GM12892 (cell line): ENCODE data around the gene SLC30A7.

Experiments used
- DNase-seq: peaks from one replicate; pipeline ENCODE4 v3.0.0; 2011; ENCODE audit not compliant: insufficient read length
- FAIRE-seq: peaks from 2 replicates; lab custom pipeline; 2011; peaks lifted over from hg19 to GRCh38; lab: Jason Lieb, UNC
- POLR2A ChIP-seq: IDR thresholded peaks from 2 replicates; pipeline ENCODE4 v1.6.1; 2011; ENCODE audit warnings: low read depth, low read length, control low read depth
- POLR2AphosphoS5 ChIP-seq: IDR thresholded peaks from 2 replicates; pipeline ENCODE4 v1.6.1; 2011; ENCODE audit warnings: low read depth, low read length, control low read depth
- TAF1 ChIP-seq: IDR thresholded peaks from 2 replicates; pipeline ENCODE4 v1.6.1; 2011; ENCODE audit warnings: low read depth, mild to moderate bottlenecking, control low read depth, low read length, borderline replicate concordance

SLC30A7 gene

DNA sequence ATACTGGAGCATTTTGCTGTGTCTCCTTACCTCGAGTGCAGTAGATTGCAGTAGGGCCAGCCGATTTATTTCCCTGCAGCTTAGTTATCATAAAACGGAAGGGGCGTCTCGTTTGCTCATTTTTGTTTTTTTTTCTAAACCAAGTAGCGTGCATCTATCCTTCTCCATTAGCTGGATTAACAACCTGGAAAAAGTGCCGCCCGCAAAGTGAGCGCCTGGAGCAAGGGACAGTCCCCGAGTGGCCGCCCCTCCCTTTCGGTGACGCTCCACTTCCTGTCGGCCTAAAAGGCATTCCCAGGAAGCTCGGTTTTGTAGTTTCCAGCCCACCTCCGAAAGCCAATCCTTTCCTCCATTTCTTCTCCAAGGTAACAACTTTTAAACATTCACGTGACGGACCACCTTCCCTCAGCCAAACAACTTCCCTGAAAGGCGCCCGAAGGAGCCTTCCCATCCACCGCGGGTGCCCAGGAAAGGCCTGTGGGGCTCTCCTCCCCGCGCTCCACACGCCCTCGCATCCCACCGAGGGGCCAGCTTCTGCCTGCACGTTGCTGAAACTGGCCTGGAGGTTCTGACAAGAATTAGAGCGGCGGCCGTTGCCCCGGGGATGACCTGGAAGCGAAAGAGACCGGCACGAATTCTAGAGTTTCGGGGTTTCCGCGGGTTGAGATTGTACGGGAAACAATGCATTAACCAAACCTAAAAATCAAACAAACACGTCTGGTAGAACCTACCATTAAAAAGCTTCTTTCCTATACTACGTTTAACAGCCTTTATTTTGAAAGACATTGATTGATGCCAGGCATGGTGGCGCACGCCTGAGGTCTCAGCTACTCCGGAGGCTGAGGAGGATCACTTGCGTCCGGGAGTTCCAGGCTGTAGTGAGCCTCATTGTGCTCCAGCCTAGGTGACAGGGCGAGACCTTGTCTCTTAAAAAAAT is 1.0 kb upstream of the SLC30A7 start, which contains the start of gene EXTL2:
TSS of gene EXTL2 (minus strand) at position 240 of the 937 bp plus-strand sequence. CDS start 6,085 bp downstream, outside the sequence.
- DNase-seq (peak; percentile 40), FAIRE-seq (peak; percentile 57)
- TF ChIP-seq POLR2AphosphoS5 (peak; percentile 15; the same call in 1 of the 2 replicates), TAF1 (no peak), POLR2A (no peak; the same call in 1 of the 2 replicates)

DNA sequence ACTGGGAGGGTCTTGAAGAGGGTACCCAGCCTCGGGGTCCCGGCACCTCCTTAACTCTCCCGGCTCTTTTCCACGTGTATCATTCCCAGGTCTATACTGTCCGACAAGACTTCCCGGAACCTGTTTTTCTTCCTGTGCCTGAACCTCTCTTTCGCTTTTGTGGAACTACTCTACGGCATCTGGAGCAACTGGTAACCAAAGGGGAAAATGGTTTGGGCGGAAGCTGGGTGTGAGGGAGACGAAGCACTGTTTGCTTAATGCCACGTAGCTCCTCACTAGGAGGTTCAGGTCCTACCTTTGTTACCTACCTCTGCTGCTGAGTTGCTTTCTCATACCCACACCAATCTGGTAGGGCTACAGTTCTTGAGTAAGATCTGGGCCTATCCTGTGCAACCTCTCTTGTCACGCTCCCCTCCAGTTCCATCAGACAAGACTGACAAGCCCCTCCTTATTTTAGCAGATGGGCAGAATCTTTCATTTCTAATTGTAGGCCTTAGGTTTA is 642 bp downstream of the SLC30A7 start:
- DNase-seq (peak; percentile 14), FAIRE-seq (peak; percentile 85)
- TF ChIP-seq TAF1 (0 out of 2 replicates have a peak, but pooled peaks have one; percentile 49), POLR2AphosphoS5 (peak; percentile 94), POLR2A (peak; percentile 78)

DNA sequence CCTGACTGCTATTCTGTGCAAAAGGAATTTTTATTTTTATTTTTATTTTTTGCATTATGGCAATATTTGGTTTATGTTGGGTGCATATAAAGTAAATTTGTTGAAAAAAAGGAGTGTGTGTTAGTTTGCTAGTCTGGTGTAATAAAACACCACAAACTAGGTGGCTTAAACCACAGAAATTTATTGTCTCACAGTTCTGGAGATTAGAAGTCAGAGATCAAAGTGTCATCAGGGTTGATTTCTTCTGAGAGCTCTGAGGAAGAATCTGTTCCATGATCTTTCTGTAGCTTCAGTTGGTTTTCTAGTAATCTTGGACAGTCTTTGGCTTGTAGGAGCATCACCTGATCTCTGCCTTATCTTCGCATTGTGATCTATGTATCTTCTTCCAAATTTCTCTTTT is 6.5 kb downstream of the SLC30A7 start:
- DNase-seq (no peak), FAIRE-seq (no peak)
- no peak for TF ChIP-seq POLR2A
- TF ChIP-seq POLR2AphosphoS5, result no peak
- no peak for TF ChIP-seq TAF1

GRCh38 chr1:100903777-100904176 is 7.9 kb downstream of the SLC30A7 start:
- FAIRE-seq (no peak), DNase-seq (no peak)
- TF ChIP-seq POLR2AphosphoS5, result no peak
- TF ChIP-seq POLR2A, result no peak
- TF ChIP-seq TAF1, result no peak

DNA sequence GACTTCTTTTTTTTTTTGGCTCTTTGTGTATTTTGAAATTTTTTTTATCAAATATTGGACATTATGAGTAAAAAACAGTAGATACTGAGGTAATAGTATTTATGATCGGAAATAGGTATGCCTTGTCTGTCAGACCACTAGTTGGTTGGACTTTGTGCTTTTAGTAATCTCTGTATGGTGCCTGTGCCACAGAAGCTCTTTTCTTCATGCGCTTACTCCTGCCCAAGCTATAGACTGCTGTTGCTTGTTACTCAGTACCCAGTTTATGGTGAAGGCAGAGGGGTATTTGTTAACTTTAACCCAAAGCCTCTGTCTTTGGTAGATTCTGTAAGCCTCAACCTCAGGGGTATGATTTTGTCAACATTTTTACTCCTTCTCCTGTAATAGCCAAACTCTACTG is 8.6 kb downstream of the SLC30A7 start:
- DNase-seq, result no peak
- TF ChIP-seq POLR2A, result no peak
- no peak for TF ChIP-seq POLR2AphosphoS5
- TF ChIP-seq TAF1, result no peak
- no peak for FAIRE-seq

- DNase-seq (no peak), FAIRE-seq (no peak)
- no peak for TF ChIP-seq POLR2AphosphoS5
- TF ChIP-seq TAF1, result no peak
- no peak for TF ChIP-seq POLR2A
These were observed 9.3 kb downstream of the SLC30A7 start for GRCh38 chr1:100905181-100905580.

GRCh38 chr1:100907887-100908286 is 12.0 kb downstream of the SLC30A7 start:
- TF ChIP-seq TAF1, result no peak
- TF ChIP-seq POLR2A, result no peak
- TF ChIP-seq POLR2AphosphoS5, result no peak
- FAIRE-seq, result no peak
- DNase-seq, result no peak

DNA sequence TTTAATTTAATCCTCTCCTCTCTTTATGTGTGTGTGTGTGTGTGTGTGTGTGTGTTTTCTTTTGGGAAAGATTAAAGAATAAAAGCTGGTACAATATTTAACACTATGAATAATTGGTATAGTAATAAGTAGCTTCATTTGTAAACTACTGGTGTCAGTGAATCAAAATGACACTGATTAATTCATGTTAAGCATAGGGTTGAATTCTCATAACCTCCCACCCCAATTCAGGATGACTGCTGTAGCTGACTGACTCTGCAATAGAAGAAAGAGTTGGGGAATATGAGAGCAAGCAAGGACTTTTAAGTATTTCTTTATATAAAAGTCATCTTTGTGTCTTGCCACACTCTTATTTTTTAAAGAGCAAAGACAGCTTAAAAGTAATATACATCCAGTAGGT is 13.1 kb downstream of the SLC30A7 start:
- no peak for FAIRE-seq
- no peak for DNase-seq
- TF ChIP-seq TAF1, result no peak
- TF ChIP-seq POLR2A, result no peak
- TF ChIP-seq POLR2AphosphoS5, result no peak

DNA sequence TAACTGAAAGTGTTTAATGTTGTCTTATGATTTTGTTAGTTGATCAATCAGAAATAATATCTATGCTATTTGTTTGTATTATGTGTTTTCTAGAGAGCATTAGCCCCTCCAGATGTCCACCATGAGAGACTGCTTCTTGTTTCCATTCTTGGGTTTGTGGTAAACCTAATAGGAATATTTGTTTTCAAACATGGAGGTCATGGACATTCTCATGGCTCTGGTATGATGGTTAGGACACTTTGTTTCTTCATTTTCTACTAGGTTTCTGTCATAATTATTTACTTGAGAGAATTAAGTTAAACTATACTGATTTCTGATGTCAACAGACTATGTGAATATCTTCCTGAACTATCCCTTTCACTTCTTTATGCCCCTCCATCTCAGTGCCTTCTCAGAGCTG is 16.1 kb downstream of the SLC30A7 start:
- TF ChIP-seq POLR2AphosphoS5 (no peak), POLR2A (no peak), TAF1 (no peak)
- FAIRE-seq (no peak), DNase-seq (no peak)

DNA sequence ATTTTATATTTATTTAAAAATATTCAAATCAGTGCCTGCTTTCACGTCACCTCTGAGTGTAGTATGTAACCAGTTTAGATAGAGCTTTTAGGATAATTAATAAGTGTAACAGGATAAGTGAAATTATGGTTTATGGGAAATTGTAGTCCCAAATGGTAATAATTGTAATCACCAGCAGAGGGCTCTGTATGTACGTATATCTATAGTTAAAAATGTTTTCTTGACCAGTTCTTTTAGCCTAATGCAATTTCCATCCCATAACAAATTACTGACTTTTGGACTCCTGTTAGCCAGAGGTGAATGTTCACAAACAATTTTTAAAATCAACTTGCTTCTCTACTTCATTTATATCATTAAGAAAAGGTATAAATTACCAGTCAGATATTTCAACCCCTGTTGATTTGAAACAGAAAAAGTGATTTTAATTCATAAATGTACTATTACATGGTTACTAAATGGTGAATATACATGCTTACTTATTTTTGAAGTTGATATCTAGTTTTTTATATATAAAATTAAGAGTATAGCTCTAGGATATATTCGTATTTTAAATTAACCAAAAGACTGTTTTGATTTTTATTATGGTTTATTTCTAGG is 25.3 kb downstream of the SLC30A7 start:
- FAIRE-seq (peak; percentile 24), DNase-seq (no peak)
- TF ChIP-seq POLR2AphosphoS5, result no peak
- TF ChIP-seq POLR2A, result no peak

DNA sequence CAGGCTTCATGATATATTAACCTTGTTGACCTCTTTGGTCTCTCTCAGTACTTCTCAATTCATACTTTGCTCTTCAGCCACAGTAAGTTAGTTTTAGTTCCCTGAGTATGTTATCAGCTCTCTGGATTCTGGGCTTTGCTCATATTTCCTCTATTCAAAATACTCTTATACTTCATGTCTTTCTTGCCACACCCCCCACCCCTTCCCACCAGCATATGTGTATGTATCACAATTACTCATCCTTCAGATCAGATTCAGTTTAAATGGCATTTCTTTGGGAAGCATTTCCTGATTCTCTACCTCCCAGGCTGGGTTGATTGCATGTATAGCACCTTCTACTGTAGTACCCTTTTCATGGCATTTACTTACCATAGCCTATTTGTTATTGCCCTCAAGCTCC is 28.3 kb downstream of the SLC30A7 start:
- FAIRE-seq, result no peak
- no peak for TF ChIP-seq TAF1
- DNase-seq, result no peak

GRCh38 chr1:100924991-100925390 is 29.1 kb downstream of the SLC30A7 start:
- FAIRE-seq (peak; percentile 42), DNase-seq (no peak)
- TF ChIP-seq TAF1 (no peak), POLR2A (no peak), POLR2AphosphoS5 (no peak)

GRCh38 chr1:100926240-100926639 is 30.4 kb downstream of the SLC30A7 start:
- DNase-seq, result no peak
- FAIRE-seq, result no peak
- TF ChIP-seq POLR2A (no peak), POLR2AphosphoS5 (no peak), TAF1 (no peak)
